NAMALWA (cell line): ENCODE measurements around the gene GMPR.
"Not testable (repeated sequence)": the region's sequence is repeated elsewhere in the genome, so short reads cannot be mapped to it uniquely, and the experiment has no call there.

Source experiments
- DNase-seq: peaks from one replicate; pipeline ENCODE4 v3.0.0-alpha.2; 2015; ENCODE audit warnings: low spot score

Gene GMPR

DNA sequence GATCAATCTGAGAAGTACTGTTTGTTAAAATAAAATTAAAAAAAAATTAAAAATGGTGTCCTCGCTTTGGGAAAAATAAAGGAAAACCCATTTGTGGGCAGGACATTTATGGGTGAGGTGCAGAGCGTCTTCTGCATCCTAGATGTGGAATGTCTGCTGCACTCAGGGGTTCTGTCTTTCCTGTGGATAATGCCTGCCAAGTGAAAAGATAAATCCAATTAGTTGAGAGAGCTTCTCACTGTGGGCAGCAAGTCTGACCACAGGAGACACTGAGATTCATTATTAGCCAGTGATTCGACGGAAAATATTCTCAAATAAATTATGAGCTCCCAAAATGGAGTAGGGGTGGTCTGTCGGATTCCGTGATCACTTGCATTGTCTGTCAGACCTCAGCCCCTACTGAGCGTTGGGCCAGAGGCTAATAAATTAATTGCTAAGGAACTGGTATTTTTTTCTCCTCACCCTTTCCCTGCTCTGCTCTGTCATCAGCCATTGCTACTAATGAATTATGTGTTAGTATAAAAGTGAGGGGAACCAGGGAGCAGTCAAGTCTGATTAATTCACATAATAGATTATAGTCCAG lies 10.0 kb downstream of the GMPR start:
- DNase-seq: no peak

DNA sequence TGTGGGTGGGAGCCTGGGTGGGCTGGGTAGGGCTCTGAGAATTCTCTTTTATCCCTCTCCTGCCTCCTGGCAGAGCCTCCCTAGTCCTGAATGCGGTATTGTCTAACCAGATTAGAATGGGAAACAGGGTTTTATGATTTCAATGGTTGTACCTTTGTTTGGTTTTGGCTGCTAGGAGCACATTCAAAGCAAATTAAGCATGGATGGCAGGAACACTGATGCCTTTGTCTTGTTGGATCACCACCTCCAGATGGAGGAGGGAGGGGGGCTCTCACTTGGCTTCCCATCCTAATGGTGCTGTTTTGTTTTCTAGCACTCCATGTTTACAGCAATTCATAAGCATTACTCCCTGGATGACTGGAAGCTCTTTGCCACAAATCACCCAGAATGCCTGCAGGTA lies 11.6 kb downstream of the GMPR start:
- DNase-seq: no peak

- DNase-seq: no peak
Measured at GRCh38 chr6:16251706-16252105, 13.3 kb downstream of the GMPR start.

DNA sequence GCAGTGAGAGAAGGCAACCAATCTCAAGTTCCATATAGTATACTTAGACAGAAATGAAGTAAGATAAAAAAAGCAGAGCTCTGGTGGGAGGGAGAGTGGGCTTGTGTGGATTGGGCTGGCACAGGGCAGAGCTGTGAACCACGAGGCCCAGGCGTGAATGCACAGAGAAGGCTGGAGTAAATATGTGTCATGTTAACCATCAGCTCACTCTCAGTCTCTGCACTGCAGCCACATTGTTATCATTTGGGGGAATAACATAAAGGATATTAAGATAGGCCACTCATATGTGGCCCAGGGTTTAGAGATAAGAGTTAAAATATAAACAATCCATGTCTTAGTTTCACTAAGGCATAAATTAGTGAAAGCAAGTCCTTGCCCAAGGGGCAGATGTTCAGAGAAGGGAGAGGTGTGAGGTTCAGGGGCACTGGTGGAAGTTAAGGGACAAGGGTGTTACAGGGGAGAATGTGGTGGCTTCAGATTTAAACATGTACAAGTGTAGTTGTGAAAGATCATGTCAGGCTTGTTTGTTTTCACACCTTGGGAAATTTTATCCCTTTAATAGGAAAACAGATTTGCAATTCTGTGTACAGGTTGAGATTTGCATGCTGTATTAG lies 14.4 kb downstream of the GMPR start:
- no peak for DNase-seq

- no peak for DNase-seq
Measured at GRCh38 chr6:16253399-16254144, 15.2 kb downstream of the GMPR start.

DNA sequence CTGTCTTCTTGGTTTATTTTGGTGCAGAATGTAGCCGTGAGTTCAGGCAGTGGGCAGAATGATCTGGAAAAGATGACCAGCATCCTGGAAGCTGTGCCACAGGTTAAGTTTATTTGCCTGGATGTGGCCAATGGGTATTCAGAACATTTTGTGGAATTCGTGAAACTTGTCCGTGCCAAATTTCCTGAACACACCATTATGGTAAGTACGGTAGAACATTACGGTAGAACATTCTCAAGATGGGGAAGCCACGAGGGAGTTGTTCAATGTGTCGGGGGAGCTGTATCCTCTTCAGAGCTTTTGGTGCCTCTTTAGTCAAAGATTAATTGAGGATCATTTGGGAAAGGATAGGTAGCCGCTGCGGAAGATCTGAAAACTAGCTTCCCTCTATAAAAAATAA lies 16.1 kb downstream of the GMPR start:
- DNase-seq: no peak

DNA sequence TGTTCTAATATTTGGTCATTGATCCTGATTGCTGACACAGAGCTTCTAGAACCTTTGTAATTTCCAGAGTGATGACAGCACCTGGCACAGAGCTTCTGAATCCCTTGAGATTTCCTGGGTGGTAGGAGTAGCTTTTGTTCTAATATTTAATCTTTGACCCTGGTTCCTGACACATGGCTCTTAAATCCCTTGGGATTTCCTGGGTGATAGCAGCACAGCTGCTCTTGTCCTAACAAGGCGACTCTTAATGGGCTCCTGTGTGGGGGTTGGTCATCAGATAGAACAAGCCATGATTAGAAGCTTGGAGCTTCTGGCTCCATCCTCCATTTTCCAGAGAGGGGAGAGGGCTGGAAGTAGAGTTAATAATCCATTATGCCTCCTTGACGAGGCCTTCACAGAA lies 18.4 kb downstream of the GMPR start:
- no peak for DNase-seq

DNA sequence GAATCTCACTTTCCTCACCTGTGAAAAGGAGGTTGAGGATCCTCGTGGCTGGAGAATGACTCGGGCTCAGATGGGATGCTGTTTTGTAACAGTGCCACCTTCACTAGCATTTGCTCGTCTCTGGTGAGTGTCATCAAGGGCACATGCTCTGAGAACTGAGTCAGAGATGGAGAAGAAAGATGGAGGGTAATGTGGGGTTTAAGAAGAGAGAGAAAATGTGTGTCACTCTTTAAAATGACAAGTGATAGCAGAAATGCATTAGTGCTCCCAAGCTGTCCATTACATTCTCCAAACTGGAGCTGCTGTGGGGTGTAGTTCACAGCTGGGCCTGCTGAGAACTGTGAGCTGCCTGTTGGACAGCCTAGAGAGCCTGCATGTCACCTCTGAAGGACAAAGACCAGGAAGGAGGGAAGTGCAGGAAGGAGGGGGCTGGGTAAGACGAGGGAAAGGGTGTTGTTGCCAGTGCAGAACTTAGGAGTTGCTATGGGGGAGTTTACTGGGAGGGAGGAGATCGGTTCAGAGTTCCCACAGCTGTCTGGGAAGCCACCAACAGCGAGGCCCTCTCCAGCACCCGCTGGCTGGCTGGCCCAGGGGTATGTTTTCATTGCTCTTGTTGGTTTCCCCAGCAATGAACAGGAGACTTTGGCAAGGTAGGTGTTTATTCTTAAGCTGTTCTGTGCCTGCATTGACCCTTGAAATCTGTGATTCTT lies 19.8 kb downstream of the GMPR start:
- no peak for DNase-seq

DNA sequence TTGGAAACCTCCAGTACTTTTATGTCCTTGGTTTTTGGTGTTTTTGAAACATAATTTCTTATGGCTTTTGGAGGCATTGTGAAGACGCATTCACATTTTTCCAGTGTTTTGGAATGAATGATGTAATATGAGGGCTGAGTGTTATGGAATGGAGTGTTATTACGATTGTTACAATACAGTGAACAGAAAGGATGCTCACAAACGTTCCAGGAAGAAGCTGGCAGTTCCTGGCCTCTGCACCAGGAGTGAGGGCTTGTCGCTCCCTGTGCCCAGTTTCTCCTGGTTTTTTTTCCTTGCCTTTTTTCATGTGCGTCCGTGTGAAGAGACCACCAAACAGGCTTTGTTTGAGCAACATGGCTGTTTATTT lies 20.3 kb downstream of the GMPR start:
- DNase-seq: no peak

GRCh38 chr6:16259604-16260003 lies 21.2 kb downstream of the GMPR start:
- DNase-seq: not testable (repeated sequence)

- DNase-seq: not testable (repeated sequence)
Measured at GRCh38 chr6:16260602-16261001, 22.2 kb downstream of the GMPR start.

DNA sequence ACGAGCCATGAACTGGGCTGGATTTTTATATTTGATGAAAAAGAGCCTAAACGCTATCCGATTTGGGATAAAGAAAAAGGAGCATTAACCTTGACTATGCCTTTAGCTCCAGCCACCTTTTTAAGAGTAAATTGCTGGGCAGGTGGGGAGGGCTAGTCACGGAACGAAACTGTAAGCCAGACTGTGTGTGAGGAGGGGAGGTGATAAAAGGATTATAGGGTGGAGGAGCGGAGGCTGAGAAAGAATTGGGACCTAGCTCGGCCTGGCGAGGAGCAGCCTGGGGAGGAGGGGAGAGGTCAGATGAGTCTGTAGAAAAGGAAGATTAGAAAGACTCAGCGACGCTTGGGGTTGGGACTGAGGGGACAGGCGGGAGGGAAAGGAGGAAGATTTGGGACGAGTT lies 24.4 kb downstream of the GMPR start:
- not testable (repeated sequence) for DNase-seq

DNA sequence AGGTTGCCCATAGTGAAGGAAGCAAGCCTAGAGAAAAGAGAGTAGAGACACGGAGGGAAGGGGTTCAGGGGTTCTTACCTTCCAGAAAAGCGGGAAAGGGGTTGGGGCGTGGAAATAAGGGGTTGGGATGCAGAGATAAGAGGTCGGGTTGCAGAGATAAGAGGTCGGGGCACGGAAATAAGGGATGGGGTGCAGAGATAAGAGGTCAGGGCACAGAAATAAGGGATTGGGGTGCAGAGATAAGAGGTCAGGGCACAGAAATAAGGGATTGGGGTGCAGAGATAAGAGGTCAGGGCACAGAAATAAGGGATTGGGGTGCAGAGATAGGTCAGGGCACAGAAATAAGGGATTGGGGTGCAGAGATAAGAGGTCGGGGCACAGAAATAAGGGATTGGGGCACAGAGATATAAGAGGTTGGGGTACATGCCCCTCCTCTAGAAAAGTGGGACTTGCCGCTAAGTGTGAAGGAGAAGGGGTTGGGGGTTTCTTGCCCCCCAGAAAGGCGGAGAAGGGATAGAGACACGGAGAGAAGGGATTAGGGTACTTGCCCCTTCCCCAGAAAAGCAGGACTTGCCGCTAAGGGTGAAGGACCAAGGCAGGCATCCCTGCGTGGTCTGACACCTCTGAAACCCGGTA lies 25.2 kb downstream of the GMPR start:
- not testable (repeated sequence) for DNase-seq

GRCh38 chr6:16264785-16265184 lies 26.4 kb downstream of the GMPR start:
- DNase-seq: no peak

DNA sequence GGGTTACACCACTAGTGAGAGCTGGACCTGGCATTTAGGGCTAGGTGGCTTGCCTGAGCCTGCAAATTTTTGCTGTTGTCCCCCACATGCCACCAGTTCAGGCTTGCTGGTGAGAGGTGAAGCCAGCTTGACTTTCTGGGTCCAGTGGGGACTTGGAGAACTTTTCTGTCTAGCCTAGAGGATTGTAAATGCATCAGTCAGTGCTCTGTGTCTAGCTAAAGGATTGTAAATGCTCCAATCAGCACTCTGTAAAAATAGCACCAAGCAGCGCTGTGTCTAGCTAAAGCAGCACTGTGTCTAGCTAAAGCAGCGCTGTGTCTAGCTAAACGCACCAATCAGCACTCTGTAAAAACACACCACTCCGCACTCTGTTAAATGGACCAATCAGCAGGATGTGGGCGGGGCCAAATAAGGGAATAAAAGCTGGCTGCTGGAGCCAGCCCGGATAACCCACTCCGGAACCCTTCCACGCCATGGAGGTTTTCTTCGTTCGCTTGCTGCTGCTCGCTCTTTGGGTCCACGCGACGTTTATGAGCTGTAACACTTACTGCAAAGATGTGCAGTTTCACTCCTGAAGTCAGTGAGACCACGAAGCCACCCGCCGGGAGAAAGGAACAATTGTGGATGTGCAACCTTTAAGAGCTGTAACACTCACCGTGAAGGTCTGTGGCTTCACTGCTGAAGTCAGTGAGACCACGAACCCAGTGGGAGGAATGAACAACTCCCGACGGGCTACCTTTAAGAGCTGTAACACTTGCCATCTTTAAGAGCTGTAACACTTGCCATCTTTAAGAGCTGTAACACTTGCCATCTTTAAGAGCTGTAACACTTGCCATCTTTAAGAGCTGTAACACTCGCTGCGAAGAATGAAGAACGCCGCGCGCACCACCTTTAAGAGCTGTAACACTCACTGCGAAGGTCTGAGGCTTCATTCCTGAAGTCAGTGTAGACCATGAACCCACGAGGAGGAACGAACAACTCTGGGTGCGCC lies 27.3 kb downstream of the GMPR start:
- no peak for DNase-seq

DNA sequence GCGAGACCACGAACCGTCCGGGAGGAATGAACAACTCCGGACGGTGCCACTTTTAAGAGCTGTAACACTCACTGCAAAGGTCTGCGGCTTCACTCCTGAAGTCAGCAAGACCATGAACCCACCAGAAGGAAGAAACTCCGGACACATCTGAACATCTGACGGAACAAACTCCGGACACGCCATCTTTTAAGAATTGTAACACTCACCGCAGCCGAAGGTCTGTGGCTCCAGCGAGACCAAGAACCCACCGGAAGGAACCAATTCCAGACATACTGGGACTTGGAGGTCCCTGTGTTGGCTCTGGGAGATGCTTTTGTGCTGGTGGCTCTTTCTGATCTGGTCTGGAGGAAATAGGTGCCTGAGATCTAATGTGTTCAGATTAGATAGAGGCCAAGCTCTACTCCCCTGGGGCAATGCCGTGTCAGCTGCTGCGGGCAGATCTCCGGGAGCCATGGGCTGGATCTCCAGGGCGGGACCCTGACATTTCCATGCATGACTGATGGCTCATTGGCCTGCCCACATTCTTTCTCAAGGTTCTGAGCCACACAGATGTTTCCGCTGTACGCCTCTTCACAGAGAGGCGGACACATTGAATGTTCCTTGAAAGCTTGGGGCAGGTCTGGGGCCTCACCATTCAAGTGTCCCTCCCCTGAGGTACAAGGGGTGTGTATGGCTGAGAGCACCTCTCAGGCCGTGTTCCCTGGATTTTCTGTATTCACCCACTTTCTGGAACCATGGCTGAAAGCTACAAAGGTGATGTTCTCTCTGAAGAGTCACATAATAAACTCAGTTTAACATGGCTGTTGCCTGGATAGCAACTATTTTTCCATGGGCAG lies 29.3 kb downstream of the GMPR start:
- no peak for DNase-seq

- not testable (repeated sequence) for DNase-seq
Measured at GRCh38 chr6:16269442-16270070, 31.2 kb downstream of the GMPR start.

- no peak for DNase-seq
Measured at GRCh38 chr6:16270178-16270794, 31.9 kb downstream of the GMPR start.

DNA sequence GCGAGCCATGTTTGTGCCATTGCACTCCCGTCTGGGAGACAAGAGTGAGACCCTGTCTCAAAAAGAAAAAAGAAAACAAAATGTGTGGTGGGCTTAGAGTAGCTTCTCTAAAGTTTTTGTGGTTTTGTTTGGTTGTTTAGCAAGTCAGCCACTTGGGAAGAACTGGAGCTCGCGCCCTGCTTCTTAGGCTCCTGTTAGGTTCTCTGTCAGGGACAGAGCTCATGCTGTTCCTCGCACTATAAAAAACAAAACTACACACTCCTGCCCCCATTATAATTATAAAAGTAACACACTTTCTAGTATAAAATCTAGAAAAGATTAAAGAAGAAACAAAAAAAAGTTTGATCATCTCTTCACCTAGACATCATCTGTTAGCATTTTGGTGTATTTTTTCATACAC lies 33.0 kb downstream of the GMPR start:
- no peak for DNase-seq
